GOT3 (cell line): ENCODE data around the gene OR5K2.
A peak's percentile ranks its signal among the peaks of the same experiment; 100 is the strongest.

Experiments used
- DNase-seq: peaks from one replicate; lab custom pipeline; 2025; ENCODE audit warnings: mixed read lengths; lab: John Stamatoyannopoulos, UW

Gene OR5K2

DNA sequence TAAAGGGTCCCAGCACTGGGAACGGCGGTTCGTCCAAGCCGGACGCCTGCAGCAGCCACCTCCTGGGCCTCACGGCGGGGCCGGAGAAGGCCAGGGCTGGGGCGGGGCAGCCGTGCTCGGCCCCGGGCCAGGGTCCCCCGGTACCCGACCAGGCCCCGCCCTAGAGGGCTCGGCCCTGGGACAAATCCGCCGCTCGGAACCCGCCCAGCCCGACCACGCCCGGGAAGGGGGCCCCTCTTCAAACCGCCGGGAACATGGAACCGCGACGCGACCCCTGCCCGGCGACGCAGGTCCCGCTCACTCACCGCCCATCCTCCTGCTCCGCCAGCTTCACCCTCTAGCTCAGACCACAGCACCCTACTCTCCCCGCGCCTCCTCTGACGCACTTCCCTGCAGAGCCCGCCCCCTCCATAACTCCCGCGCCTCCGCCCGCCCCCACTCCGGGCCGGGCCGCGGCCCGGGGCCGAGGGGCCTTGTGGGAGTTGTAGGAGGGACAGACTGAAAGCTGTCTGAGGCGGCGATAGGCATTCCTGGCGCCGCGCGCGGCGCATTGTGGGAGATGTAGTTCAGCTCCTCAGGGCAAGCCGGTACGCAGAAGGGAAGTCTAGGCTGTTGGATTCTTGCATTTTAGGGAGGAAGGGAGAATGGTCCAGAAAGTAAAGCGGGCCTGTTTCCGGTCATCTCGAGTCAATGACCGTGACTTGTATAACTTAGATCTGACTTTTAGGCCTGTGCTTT lies 25.2 kb downstream of the OR5K2 start, which contains the start of gene CLDND1:
TSS of gene CLDND1 (minus strand) at position 359 of the 738 bp plus-strand sequence. CDS start 1,478 bp downstream, outside the sequence.
- DNase-seq: peak; percentile 79

DNA sequence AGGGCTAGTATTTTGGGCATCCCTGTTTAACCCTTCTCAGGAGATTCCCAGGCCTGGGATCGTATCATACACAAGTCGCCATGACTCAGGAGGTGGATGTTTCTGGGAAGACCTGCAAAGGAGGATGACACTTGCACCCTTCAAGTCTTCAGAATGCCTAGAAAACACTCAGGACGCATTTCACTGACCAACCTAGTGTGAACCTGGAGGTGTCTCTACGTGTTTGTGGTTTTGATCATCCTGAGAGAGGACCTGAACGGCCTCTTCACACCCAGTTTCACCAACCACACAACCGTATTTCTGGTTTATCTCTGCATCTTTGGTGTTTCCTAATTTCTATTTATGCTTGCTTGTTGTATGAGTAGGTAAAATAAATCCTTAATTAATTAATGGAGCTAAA lies 28.0 kb downstream of the OR5K2 start:
- no peak for DNase-seq

DNA sequence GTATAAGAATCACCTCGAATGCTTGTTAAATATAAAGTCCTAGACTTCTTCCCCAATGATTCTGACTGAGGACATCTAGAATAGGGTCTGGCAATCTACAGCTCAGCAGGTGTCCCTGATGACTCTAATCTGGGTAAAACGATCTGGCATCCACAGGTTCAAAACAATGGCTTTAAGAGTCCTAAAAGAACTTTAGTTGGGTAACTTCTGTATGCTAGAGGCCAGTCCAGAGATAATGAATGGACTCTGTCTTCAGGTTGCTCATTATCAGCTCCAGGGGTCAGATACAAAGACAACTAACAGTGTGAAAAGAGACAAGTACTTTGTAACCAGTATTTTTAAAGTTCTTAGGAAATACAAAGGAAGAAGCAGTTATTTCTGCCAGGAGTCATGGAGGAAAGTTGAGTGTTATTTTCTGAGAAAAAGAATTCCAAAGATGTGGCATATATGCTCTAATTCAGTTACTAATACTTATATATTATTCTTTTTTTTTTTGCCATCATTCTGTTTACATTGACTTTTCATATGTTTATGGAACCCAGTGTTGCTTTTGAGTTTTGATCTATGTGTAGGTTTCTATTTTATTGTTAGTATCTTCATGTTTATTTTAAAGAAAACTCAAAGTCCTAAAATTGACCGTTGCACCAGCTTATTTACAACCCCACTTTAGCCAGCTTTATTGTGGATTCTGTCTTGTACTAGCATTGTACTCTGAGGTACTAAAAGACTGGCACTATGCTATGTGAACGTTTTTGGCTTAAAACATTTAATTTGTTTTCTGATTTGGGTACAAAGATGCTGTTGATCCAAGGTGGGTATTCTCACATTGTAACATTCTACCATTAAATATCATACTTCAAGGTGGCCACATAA lies 31.2 kb downstream of the OR5K2 start:
- no peak for DNase-seq

DNA sequence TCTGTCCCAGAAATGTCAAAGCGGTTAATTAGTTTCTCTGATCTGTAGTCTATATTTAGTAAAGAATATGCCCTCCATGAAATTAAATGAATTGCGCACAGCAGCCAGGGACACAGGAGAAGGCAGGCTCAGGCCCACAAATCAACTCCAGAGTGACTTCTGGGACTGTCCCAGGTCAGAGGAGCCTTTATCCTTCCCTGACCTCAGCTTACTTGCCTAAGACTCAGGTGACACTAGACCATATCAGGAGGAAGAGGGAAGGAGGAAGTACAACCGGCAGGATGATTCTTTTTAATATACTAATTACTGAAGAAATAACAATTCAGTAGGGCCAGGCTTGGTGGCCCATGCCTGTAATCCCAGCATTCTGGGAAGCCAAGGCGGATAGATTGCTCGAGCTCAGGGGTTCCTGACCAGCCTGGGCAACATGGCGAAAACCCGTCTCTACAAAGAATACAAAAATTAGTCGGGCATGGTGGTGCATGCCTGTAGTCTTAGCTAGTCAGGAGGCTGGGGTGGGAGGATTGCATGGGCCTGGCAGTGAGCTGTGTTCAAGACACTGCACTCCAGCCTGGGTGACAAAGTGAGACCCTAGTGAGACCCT lies 32.5 kb downstream of the OR5K2 start:
- DNase-seq: no peak

DNA sequence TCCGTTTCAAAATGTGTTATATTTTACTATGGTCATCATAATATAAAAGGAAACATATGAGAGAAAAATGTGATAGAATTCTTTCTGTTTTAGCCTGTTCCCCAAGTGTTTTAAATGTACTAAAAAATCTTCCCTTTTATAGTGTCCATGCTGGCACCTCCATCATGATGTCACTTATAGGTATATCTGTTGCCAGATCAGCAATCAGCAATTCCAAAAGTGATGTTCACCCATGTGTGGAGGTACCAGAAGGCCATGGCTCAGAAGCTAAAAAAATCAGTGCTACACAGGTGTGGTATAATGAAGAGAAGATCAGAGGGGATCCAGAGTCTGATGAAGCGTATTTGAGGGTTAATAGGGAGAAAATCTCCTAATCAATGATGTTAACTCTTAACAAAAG lies 33.2 kb downstream of the OR5K2 start:
- DNase-seq: no peak

DNA sequence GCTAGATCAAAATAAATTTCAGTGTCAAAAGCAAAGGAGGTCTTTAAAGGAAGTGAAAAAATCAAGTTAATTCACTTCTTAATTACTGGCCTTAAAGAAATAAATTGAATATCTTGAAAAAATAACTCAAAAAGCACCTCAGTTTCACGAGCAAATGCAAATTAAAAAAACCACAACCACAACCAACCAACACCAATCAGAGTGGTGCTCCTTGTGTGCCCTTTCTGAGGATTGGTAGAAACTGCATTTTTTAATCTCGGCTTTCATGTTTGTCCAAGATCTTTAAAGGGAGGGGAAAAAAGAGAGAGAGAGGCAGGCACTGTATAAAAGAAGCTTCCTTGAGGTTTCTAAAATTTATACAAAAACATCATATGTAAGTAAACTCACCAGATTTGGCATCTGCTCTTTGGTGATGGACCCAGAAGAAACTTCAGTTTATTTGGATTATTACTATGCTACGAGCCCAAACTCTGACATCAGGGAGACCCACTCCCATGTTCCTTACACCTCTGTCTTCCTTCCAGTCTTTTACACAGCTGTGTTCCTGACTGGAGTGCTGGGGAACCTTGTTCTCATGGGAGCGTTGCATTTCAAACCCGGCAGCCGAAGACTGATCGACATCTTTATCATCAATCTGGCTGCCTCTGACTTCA lies 34.3 kb downstream of the OR5K2 start, which contains the start of gene GPR15:
TSS of gene GPR15 (plus strand) at position 357 of the 653 bp plus-strand sequence. CDS start at position 413, 56 bp downstream.
- no peak for DNase-seq

DNA sequence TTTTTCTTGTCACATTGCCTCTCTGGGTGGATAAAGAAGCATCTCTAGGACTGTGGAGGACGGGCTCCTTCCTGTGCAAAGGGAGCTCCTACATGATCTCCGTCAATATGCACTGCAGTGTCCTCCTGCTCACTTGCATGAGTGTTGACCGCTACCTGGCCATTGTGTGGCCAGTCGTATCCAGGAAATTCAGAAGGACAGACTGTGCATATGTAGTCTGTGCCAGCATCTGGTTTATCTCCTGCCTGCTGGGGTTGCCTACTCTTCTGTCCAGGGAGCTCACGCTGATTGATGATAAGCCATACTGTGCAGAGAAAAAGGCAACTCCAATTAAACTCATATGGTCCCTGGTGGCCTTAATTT lies 34.8 kb downstream of the OR5K2 start:
- DNase-seq: no peak

DNA sequence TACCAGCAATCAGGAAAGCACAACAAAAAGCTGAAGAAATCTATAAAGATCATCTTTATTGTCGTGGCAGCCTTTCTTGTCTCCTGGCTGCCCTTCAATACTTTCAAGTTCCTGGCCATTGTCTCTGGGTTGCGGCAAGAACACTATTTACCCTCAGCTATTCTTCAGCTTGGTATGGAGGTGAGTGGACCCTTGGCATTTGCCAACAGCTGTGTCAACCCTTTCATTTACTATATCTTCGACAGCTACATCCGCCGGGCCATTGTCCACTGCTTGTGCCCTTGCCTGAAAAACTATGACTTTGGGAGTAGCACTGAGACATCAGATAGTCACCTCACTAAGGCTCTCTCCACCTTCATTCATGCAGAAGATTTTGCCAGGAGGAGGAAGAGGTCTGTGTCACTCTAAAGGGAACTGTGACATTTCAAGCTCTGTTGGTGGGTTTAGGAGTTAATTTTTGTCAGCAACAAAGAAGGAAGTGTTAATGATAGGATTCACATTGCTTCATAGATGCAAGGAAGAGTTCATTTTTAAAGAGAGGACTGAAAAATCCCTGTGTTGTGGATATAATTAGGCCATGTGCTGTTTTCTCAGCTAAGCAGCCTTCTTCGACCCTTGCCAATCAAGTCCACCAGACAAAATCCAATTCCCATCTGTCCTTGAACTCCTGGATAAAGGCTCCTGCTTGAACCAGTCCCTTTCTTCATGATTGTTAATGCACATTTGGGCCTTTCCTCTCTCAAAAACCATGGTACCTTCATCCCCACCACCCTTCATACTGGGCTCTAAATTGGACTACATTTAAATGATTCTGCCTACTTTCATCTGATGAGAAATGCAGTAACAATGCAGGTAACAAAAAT lies 35.5 kb downstream of the OR5K2 start:
- no peak for DNase-seq

DNA sequence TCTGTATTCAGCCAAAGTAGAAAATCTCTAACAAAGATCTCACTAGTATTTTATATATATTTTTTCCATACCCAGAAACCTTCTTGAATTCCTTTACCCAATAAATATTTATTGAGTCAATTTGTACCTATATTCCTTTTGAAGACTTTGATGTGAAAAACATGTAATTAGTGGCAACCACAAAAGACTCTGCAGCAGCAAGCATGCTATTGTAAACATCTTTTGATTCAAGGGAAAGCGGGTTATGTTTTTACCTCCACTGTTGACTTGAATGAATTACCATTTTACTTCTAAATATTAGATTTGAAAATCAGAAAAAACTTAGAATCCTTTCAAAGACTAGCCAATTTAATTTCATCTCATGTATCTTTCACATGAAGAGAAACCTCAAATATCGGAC lies 36.7 kb downstream of the OR5K2 start:
- no peak for DNase-seq

DNA sequence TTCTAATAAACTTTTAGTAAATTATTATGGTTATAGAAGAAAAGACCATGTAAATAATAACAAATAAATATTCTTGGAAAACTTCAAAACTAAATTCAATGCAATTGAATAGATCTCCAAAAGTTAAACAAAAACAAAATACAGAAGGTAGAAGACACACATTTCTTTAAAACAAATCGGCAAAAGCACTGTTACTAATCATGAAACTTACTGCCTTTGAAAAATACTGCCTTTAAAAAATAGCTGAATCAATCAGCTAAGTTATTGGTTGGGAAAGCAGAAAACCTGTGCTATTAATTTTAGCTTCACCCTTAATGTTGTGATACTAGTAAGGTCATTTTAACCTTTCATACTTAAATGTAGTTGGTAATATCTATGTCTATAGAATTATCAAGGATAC lies 37.3 kb downstream of the OR5K2 start:
- DNase-seq: no peak

DNA sequence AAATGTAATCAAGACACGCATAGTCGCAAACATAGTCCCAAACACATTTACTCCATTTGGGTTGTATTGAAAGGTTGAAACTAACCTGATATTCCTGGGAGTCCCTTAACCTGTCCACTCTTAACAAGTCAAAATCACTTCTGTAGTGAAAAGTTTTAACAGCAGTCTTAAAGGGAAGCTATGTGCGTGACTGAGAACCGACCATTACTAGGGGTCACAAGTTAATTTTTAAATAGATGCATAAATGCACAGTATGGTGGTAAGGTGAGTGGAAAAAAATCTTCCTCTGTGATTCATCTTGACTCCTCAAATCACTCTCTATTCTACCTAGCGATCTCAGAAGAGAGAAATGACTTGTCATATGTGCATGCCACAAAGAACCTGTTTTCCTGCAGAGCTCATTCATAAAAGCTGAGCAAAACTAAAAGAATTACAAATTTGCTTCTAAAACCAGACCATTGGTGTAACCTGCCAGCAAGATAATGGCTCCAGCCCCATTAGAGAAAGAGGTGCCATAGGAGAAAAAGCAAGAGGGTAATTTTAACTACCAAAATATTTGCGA lies 39.1 kb downstream of the OR5K2 start:
- no peak for DNase-seq

DNA sequence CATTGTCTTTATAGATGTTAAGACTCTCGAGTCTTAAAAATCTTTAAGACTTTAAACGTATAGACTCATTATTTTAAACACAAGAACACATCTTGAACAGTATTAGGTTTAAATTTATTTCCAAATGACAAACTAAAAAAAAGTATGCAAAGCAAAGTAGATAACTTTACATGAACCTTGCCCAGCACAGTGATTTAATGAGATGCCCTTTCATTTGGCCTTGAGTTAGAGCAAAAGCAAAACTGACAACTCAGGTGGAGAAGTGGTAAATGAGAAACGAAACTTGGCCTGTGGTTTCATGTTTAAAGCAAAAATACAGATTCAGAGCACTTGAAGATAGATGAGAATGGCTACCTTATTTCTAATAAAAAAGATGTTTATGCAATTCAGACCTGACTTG lies 42.9 kb downstream of the OR5K2 start:
- no peak for DNase-seq

DNA sequence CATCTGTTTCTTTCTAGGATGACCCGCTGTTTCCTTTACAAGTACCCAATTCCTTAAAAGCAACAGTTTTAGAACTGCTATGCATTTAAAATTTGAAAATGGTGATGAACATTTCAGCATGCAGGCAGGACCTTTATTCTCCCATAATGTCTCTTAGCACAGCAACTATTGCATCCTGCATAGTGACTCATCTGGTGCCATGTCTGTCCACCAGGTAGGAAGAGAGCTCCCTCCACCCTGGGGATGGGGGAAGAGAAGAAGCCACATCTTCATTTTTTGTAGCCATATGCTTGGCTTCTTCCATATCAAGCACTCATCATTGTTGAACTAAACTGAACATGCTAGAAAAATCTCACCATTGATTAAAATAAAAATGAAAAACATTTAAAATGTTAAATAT lies 44.2 kb downstream of the OR5K2 start:
- DNase-seq: no peak

DNA sequence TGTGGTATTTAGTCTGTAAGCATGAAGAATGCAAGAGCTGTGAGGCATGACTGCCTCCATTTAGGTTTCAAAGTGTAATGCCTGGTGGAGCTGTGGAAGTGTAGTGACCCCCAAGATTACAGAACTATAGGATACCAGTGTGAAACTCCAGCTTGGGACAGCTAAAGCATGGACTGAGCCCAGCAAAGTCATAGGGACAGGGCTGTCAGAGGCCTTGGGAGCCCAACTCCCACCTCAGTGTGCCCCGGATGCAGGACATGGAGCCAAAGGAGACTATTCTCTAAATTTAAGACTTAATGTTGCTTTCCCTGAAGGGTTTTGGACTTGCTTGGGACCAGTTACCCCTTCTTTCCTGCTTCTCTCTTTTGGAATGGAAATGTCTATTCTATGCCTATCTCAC lies 45.1 kb downstream of the OR5K2 start:
- DNase-seq: no peak

DNA sequence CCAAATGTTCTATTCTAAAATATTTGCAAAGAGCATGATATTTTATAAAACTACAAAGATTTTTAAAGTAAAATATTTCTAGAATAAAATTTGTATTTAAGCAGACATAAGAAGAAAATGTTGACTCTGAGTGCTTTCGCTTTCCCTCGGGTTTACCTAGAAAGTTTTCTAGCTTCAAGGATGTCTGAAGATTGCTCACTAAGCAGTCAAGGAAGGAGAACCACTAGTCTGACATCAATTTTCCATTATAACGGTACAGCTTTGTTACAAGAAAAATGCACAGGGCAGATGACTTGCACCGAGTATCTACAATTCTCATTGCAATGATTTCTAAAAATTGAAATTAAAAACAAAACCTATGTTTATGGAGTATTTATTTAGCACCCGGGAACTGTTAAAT lies 48.5 kb downstream of the OR5K2 start:
- DNase-seq: no peak
